NOMO-1 treated with dmso at 0.1 percent for 144 hours (cell line): Measurements from ENCODE around the gene HAGH.
"Not testable (repeated sequence)": the region's sequence is repeated elsewhere in the genome, so short reads cannot be mapped to it uniquely, and the experiment has no call there.

ENCODE experiments used
- DNase-seq: peaks from one replicate; lab custom pipeline; 2025; ENCODE audit not compliant: unreplicated experiment; lab: John Stamatoyannopoulos, UW

The HAGH gene

GRCh38 chr16:1826691-1827573 lies at the start of gene HAGH, which contains the start of gene FAHD1:
Gene HAGH (minus strand): TSS chr16:1826825. CDS start chr16:1826787, 38 bp downstream.
Gene FAHD1 (plus strand): TSS chr16:1827206. CDS start chr16:1827239, 33 bp downstream.
- DNase-seq: peak; percentile 90

- not testable (repeated sequence) for DNase-seq
These were observed 49.4 kb upstream of the HAGH start for GRCh38 chr16:1876066-1876465.

- DNase-seq: no peak
These were observed 48.2 kb upstream of the HAGH start for GRCh38 chr16:1874854-1875253.

DNA sequence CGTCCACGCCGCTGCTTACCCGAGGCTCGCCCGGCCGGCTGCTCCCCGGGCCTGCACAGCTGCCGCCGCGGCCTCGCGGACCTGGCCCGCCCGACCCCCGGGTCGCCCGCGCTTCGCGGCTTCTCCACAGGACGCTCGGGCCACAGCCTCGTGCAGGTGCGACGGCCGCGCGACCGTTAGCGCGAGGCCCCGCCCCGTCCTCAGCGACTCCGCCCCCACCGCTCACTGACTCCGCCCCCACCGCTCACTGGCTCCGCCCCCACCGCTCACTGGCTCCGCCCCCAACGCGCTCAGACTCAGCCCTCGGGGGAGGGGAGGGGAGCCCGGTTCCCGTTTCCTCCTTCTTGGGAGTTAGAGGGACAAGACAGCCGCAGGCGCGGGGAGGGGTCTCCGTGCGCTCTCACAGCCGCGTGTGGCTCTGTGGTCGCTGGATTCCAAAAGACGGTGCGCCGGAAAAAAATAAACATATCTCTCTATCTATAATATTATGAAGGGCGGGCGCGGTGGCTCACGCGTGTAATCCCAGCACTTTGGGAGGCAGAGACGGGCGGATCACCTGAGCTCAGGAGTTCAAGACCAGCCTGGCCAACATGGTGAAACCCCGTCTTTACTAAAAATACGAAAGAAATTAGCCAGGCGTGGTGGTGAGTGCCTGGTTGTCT lies 45.5 kb upstream of the HAGH start, which contains the start of gene MEIOB:
Gene MEIOB, minus strand, starts transcription at position 191 of the 662 bp plus-strand sequence. CDS start 3,989 bp downstream, outside the sequence.
- DNase-seq: peak; percentile 68

- DNase-seq: no peak
These were observed 43.9 kb upstream of the HAGH start for GRCh38 chr16:1870365-1871082.

GRCh38 chr16:1865902-1866690 lies 39.5 kb upstream of the HAGH start:
- DNase-seq: no peak

GRCh38 chr16:1863681-1864460 lies 37.2 kb upstream of the HAGH start:
- DNase-seq: peak; percentile 7

GRCh38 chr16:1862394-1862793 lies 35.8 kb upstream of the HAGH start:
- DNase-seq: no peak

DNA sequence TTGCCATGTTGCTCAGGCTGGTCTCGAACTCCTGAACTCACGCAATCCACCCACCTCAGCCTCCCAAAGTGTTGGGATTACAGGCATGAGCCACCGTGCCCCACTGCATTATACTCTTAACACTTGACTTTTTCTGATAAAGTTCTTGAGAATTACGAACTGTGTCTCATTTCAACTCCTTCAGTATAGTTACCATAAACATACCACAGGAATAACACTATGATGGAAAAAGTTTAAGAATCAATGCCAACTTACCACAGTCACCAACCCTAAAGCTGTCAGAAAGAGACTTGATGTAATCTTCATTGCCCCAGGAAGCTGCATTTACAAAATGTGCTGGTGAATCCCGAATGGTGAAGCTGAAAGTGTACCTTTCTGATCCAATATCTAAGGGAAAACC lies 35.1 kb upstream of the HAGH start:
- no peak for DNase-seq

GRCh38 chr16:1859650-1860049 lies 33.0 kb upstream of the HAGH start:
- DNase-seq: no peak

DNA sequence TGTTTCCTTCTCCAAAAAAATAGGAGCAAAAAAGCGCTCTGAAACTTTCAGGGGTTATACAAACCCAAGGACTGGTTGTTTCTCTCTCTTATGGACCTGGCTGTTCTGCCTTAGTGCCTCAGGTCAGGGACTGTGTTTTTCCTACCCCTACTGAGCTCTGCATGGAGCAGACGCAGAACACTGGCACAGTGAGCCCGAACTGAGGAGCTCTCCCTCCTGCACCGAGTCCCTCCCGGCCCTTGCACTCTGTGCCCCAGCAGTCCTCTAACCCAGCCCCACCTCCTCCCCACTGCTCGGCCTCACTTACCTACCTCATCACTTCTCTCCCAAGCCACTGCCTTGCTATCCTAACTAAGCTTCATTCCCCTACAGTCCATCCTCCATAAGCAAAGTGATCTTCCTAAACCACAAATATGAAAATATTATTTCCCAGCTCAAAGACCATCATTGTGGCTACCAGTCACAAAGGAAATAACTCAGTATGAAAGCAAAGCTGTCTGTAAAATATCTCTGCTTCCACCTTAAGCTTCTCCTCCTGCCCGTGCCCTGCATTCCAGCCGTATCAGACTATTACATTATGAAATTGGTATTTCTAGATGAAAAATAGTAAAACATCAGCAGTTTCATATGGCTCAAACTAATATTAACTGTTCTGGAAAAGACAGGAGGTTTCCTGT lies 31.7 kb upstream of the HAGH start:
- DNase-seq: no peak

- DNase-seq: no peak
These were observed 30.9 kb upstream of the HAGH start for GRCh38 chr16:1857433-1858097.

GRCh38 chr16:1851793-1852192 lies 25.2 kb upstream of the HAGH start:
- DNase-seq: no peak

DNA sequence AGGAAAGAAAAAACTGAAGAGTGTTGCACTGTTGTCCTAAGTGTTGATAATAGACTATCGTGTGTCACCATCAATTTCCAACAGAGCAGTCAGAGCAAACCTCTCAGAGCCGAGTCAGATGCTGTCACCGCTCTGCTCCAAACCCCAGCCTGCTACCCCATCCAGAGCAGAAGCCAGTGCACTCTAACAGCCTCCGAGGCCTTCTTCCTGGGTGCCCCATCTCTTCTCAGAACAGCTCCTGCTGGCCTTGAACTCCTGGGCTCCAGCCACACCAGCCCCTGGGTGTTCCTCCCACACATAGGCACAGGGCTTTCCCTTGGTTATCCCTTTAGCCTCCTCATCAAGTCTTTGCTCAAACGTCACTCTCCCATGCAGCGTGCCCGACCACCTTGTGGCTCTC lies 24.4 kb upstream of the HAGH start:
- DNase-seq: no peak

DNA sequence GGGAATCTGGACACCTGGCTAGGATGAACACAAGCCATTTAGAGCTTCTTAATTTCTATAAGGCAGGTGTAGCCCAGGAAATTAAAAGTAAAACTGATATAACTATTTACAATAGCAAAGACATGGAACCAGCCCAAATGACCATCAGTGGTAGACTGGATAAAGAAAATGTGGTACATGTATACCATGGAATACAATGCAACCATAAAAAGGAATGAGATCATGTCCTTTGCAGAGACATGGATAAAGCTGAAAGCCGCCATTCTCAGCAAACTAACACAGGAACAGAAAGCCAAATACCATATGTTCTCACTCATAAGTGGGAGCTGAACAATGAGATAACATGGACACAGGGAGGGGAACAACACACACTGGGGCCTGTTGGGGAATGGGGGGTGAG lies 19.8 kb upstream of the HAGH start:
- DNase-seq: no peak

GRCh38 chr16:1845985-1846384 lies 19.4 kb upstream of the HAGH start:
- no peak for DNase-seq

DNA sequence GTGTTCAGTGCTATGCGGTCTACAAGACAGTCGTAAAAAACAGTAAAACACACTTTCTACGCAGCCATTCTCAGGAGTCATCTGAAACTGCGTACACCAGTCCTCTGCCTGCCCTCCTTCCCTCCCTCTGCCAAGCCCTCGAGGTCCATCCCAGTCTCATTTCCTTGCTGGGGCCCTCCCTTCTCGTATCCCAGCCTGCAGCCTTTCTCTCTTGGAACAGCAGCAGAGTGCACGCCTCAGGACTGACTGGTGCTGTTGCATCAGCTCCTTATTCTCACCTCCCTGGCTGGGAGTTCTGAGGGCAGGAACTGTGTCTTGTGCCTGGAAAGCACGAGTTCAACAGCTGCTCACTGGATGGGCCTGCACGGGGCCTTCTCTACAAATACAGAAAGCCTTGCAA lies 12.9 kb upstream of the HAGH start:
- no peak for DNase-seq

GRCh38 chr16:1834096-1834495 lies 7.5 kb upstream of the HAGH start:
- DNase-seq: no peak
